Stimulated activated CD4-positive, alpha-beta T cell treated with anti-CD3 and anti-CD28 coated beads, Interleukin-12 subunit alpha, Interleukin-12 subunit beta, amount 100 ng/mL, for 48 hours (primary cell): ENCODE data around the gene PPP1R9A.

ENCODE experiments used
- DNase-seq, 3 donors: peaks; one replicate each; pipeline ENCODE4 v3.0.0-alpha.2; 2020; ENCODE audit warnings: low read depth in 2 of 3, low spot score in 1 of 3

PPP1R9A gene

DNA sequence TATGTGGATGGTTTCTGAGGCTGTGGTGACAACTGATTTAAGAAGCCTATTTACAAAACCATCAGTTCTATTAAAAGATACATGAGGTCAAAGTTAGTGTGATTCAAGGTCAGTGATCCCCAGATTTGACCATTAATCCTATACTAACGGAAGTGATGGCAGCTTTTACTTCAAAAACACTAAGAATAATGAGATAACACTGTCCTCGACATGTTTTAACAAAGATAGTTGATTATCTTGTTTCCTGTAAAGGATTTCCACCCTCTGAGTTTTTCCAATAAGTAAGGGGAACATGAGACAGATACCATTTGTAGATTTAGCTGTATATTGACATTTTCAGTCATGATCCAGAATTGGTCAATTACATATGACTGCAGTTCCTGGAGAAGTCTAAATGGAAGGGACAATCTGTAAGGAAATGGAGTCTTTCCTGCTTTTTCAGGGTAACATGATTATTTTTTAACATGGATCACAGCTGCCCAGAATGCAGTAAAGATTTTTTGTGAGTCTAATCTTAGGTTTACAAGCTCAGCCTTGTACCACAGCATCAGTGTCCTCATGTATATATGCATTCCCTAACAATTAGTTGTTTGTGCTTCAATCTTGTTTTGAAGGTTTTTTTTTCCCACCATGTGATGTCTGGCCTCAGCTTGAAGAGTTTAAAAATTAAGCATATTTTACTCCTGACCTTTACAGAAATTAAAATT is 188.0 kb downstream of the PPP1R9A start:
- no peak for DNase-seq

DNA sequence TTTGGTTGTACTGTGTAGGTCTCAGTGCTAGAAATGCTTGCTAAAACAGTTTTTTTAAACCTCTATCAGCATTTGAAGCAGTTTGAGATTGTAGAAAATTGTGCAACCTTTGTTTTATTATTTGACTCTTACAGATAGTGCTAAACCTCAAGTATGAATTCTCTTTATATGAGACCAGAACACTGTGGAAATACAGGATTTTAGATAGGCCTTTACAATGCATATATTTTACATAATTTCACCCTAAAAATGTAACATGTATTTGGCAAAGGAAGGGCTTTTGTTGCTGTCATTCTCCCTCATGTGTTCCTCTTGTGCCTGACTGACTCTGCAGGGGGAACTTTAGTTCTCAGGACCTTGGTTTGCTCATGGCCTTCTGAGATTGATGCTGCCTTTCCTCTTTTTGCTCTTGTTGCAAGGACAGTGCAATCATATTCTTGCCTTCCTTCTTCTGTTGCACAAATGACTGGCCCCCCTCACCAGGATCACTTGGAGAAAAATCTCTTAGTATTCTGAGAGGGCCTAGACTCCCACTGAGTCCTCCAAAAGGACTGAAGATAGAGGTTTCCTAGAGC is 188.7 kb downstream of the PPP1R9A start:
- DNase-seq: no peak

GRCh38 chr7:95097291-95097690 is 189.9 kb downstream of the PPP1R9A start:
- no peak for DNase-seq

DNA sequence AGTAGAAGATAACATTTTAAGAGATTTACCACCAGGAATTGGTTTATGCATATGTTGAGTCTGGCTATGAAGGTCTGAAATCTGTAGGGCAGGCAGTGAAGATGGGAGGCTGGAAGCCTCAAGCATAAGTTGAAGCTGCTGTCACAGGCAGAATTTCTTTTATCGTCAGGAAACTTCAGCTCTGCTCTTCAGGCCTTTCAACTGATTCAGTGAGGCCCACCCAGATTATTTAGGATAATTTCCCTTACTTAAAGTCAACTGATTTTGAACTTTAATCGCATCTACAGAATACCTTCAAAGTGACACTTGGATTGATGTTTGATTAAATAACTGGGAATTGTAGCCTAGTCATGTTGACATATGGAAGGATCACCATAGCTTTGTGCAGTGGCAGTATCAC is 190.5 kb downstream of the PPP1R9A start:
- no peak for DNase-seq

DNA sequence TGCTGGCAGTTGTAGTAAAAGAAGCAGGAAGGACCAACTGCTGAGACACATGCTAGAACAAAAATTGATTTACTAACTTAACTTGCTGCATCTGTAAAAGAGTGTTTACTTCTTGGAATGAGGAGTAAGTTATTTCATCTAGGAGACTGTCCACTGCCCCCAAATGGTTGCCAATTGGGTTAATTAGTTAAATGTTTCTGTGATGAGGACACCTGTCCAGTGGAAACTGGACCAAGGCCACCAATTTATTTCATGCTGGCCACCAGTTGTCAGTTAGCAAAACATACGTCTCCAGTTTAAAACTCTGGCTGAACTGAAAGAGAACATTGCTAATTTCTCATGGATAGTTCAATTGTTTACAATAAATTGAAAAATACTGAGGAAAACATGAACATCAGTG is 191.7 kb downstream of the PPP1R9A start:
- DNase-seq: no peak

DNA sequence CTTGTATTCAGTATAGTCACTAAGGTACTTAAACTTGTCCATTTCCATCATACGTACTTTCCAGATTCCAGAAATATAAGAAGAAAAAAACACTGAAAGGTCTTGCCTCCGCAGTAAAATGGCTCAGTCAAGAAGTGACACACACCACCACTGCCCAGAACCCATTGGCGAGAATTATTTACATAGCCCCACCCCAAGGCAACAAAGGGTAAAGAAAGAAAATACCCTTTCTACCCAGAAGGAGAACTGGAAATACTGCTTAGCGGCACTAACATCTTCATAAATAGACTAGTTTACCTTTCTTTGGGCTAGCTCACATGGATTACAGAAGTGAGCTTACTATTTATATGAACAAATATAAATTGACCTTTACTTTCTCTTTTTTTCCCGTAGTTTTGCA is 194.0 kb downstream of the PPP1R9A start:
- DNase-seq: no peak

DNA sequence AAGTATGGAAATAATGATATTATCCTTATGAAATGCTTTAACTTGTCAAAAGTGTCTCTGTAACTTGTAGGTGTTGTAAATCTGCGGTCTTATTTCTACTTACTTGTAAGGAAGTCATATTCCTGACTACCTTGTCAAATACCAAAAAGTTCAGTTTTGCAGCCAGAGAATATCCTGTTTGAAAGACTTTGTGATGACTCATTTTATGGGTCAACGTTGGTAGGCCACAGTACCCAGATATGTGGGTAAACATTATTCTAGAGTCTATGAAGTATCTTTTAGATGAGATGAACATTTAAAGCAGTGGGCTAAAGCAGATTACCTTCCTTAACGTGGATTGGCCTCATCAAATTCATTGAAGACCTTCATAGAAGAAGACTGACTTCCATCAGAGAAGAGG is 195.3 kb downstream of the PPP1R9A start:
- no peak for DNase-seq

- no peak for DNase-seq
Measured at GRCh38 chr7:95104739-95105138, 197.3 kb downstream of the PPP1R9A start.

GRCh38 chr7:95105627-95106026 is 198.2 kb downstream of the PPP1R9A start:
- DNase-seq: no peak

DNA sequence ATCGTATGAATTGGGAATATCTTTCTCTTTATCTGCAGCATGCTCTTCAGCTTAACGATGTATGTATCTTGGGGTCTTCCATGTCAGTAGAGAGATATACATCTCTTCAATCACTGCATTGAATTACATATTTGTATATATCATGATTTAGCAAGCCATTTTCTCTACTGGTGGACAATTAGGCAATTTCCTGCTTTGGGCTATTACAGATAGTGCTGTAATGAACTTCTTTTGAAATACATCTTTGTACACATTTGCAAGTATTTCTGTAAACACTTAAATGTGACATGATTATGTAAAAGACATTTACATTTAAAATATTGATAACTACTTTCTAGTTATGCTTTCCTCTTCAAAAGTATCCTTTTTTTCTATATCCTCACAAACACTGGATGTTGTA is 199.0 kb downstream of the PPP1R9A start:
- no peak for DNase-seq

GRCh38 chr7:95110707-95111106 is 203.3 kb downstream of the PPP1R9A start:
- DNase-seq: no peak

- DNase-seq: no peak
Measured at GRCh38 chr7:95113590-95113989, 206.2 kb downstream of the PPP1R9A start.

- no peak for DNase-seq
Measured at GRCh38 chr7:95126053-95126709, 218.8 kb downstream of the PPP1R9A start.

DNA sequence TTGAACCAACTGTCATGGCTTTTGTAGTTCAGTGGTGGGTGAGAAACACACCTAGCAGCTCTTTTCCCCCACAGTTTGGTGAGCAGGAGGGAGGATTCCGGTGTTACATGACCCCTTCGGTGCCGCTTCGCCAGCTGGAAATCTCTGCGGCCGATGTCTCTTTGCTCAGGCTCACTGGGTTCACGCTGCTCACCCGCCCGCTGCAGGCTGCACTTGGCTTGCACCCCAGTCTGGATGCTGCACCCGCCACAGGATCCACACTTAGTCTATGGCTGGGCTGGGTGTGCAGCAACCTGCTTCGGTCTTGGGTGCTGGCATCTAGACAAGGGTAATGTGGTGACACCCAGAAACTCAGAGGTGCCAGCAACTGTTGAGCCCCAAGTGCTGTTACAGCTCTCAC is 225.1 kb downstream of the PPP1R9A start:
- DNase-seq: no peak

- no peak for DNase-seq
Measured at GRCh38 chr7:95139922-95140321, 232.5 kb downstream of the PPP1R9A start.

GRCh38 chr7:95141755-95142154 is 234.4 kb downstream of the PPP1R9A start:
- DNase-seq: no peak

DNA sequence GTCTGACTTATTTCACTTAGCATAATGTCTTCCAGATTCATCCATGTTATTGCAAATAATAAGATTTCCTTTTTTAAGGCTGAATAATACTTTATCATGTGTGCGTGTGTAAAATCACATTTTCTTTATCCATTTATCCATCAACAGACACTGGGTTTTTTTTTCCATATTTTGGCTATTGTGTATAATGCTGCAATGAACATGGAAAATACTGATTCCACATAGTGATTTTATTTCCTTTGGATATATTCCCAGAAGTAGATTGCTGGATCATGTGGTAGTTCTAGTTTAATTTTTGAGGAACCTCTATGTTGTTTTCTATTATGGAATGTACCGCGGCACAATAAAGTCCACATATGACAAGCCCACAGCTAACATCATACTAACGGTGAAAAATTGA is 236.9 kb downstream of the PPP1R9A start:
- no peak for DNase-seq

DNA sequence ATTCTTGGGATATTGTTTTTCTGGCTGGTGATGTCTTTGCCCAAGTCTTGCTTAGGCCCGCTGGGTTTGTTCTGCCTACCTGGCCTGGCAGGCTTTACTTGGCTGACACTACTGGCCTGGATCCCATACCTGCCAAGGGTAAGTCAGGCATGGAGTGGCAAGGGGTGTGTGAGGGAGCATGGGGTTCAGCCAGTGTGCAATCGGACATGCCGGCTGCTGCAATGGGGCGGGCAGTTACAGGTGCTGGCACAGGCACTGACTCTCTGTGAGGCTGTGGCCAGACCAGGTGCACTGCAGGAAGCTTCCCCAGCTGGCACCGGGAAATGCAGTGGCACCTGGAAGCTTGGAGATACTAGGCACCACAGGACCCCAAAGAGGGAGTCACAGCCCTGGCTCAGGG is 248.6 kb downstream of the PPP1R9A start:
- no peak for DNase-seq

DNA sequence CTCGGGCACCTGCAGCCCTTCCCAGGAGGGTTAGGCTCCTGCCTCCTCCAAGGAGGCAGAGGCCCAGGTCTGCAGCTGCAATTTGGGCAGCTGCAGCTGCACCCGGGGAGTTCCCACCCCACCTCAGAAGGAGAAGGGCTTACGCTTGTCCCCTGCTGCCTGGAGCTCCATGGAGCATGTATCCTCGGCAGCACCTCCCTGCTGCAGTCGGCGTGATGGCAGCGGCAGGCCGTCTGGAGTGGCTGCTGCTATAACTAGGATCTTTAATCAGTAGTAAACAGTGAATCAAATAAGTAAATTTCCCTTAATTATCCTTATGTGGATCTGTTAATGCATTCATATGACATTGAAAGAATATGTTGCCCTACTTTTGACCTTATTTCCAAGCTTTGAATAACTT is 250.0 kb downstream of the PPP1R9A start:
- DNase-seq: no peak

GRCh38 chr7:95169678-95170077 is 262.3 kb downstream of the PPP1R9A start:
- DNase-seq: no peak

DNA sequence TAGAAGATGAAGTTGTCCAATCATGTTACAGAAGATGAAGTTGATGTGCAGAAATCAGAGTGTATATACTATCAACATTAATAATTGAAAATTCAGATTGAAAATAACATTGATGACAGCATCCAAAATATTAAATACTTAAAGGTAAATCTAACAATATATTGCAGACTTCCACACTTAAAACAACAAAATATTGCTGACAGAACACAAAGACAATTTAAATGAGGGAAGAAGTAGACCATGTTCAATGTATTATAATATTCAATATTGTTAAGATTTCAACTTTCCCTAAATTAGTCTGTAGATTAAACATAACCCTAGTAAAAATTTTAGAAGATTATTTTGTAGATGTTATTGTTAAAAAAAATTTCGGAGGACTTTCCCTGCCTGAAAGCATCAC is 265.0 kb downstream of the PPP1R9A start:
- no peak for DNase-seq

DNA sequence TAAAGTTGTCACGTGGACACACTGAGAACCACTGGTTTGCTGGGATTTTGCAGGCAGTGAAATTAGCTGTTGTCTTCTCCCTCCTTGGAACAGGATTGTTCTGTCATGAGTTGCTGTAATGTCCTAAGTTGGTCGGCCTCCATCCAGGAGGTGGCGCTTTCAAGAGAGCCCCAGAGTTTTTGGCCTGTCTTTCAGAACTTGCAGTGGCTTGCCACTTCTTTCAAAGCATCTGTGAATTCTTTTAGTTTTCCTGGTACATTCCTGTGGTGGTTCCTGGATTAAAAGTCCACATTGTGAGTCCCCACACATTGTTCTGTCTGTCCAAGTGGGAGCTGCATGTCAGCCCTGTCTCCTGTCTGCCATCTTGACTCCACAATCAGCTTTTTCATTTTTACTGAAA is 283.1 kb downstream of the PPP1R9A start:
- DNase-seq: no peak

- no peak for DNase-seq
Measured at GRCh38 chr7:95191795-95192194, 284.4 kb downstream of the PPP1R9A start.
